Measurements from ENCODE around the gene TLNRD1.

The TLNRD1 gene

GRCh38 chr15:80969316-80969715, 31.4 kb upstream of the TLNRD1 start:
- no peak for DNase-seq (ENCODE audit: low spot score)
- in situ Hi-C loops (cut with MboI; ENCODE audit: low sequenced_read_pairs, unreplicated experiment): loop anchor here (25.0 kb wide), 1 partner anchor 182 kb away; the partner anchor contains the start of gene CEMIP
- TF ChIP-seq CTCF (IDR thresholded peaks at IDR 0.05; ENCODE audit: borderline replicate concordance, control extremely low read depth, extremely low read depth, insufficient read depth, missing control alignments): no peak

GRCh38 chr15:80970018-80970657, 30.6 kb upstream of the TLNRD1 start:
- peak; percentile 75 for TF ChIP-seq CTCF (IDR thresholded peaks at IDR 0.05; ENCODE audit: borderline replicate concordance, control extremely low read depth, extremely low read depth, insufficient read depth, missing control alignments)
- in situ Hi-C loops (cut with MboI; ENCODE audit: low sequenced_read_pairs, unreplicated experiment): loop anchor here (10.0 to 25.0 kb wide), 2 partner anchors 183 to 515 kb away; partner anchors contain the start of gene CEMIP
- DNase-seq (ENCODE audit: low spot score): peak; percentile 63

GRCh38 chr15:80970658-80971057, 30.1 kb upstream of the TLNRD1 start:
- DNase-seq (ENCODE audit: low spot score): no peak
- in situ Hi-C loops (cut with MboI; ENCODE audit: low sequenced_read_pairs, unreplicated experiment): loop anchor here (10.0 to 25.0 kb wide), 2 partner anchors 183 to 516 kb away; partner anchors contain the start of gene CEMIP
- no peak for TF ChIP-seq CTCF (IDR thresholded peaks at IDR 0.05; ENCODE audit: borderline replicate concordance, control extremely low read depth, extremely low read depth, insufficient read depth, missing control alignments)

- in situ Hi-C loops (cut with MboI; ENCODE audit: low sequenced_read_pairs, unreplicated experiment): loop anchor here (10.0 to 25.0 kb wide), 2 partner anchors 184 to 516 kb away; partner anchors contain the start of gene CEMIP
- DNase-seq (ENCODE audit: low spot score): no peak
- TF ChIP-seq CTCF (IDR thresholded peaks at IDR 0.05; ENCODE audit: borderline replicate concordance, control extremely low read depth, extremely low read depth, insufficient read depth, missing control alignments): no peak
Measured at GRCh38 chr15:80971143-80971542, 29.6 kb upstream of the TLNRD1 start.

- TF ChIP-seq CTCF (IDR thresholded peaks at IDR 0.05; ENCODE audit: borderline replicate concordance, control extremely low read depth, extremely low read depth, insufficient read depth, missing control alignments): no peak
- in situ Hi-C loops (cut with MboI; ENCODE audit: low sequenced_read_pairs, unreplicated experiment): loop anchor here (10.0 to 25.0 kb wide), 2 partner anchors 185 to 517 kb away; partner anchors contain the start of gene CEMIP
- no peak for DNase-seq (ENCODE audit: low spot score)
Measured at GRCh38 chr15:80972276-80972675, 28.4 kb upstream of the TLNRD1 start.

GRCh38 chr15:80974914-80975313, 25.8 kb upstream of the TLNRD1 start:
- TF ChIP-seq CTCF (IDR thresholded peaks at IDR 0.05; ENCODE audit: borderline replicate concordance, control extremely low read depth, extremely low read depth, insufficient read depth, missing control alignments): no peak
- no peak for DNase-seq (ENCODE audit: low spot score)
- in situ Hi-C loops (cut with MboI; ENCODE audit: low sequenced_read_pairs, unreplicated experiment): loop anchor here (10.0 to 25.0 kb wide), 3 partner anchors 188 to 520 kb away; partner anchors contain the start of gene CEMIP

Measured in GM13976 (cell line).